ENCODE data around the gene CD8B. TPM values are rescaled to one million over a fixed set of nuclear protein-coding genes. Genes with fewer than 3 reads are reported as not detected.

CD8B gene
- total RNA-seq, 1 experiment from 2014 or later, result 0.24 TPM

DNA sequence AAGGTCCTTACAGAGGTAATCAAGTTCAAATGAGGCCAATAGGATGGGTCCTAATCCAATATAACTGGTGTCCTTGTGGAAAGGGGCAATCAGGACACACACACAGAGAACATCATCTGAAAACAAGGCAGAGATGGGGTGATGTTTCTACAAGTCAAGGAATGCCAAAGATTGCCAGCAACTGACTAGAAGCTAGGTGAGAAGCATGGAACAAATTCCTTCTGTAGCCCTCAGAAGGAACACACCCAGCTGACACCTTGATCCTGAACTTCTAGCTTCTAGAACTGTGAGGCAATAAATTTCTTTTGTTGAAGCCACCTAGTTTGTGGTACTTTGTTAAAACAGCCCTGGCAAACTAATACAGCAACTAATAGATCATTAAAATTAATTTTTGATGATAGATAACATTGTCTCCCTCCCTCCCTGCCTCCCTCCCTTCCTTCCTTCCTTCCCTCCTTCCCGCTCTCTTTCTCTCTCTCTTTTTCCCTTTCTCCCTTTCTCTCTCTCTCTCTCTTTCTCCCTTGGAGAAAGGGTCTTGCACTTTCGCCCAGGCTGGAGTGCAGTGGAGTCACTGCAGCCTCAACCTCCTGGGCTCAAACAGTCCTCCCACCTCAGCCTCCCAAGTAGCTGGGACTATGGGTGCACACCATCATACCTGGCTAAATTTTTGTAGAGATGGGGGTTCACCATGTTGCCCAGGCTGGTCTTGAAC, 60.7 kb downstream of the CD8B start:
- Histone ChIP-seq H2BK20ac (ENCODE audit: low read depth, low read length, poor library complexity, severe bottlenecking) (no peak overlapping the region), H2AK5ac (ENCODE audit: insufficient read length, low read length) (no peak overlapping the region), H4K91ac (ENCODE audit: insufficient read length, low read depth, low read length) (no peak overlapping the region), H3K4me1 (ENCODE audit: insufficient read depth, low read length) (no peaks in the 10 kb centered on the region), H3K23me2 (ENCODE audit: insufficient read length, low read depth, low read length, poor library complexity, severe bottlenecking) (no peaks in the 10 kb centered on the region), H3T11ph (ENCODE audit: low read length) (no peak overlapping the region), H2BK5ac (ENCODE audit: insufficient read length, low read length) (no peak overlapping the region), H3K27me3 (ENCODE audit: insufficient read depth, low read length) (no peaks in the 10 kb centered on the region), H3K79me1 (ENCODE audit: insufficient read depth, low read depth, low read length, poor library complexity, severe bottlenecking) (no peaks in the 10 kb centered on the region), H2AFZ (ENCODE audit: low read length) (no peak overlapping the region), H3K18ac (ENCODE audit: insufficient read length, low read depth, low read length) (no peak overlapping the region), H4K5ac (ENCODE audit: insufficient read length, low read depth, low read length) (no peak overlapping the region), H3K9ac (ENCODE audit: extremely low read depth, insufficient read length, low read length) (no peak overlapping the region), H2BK15ac (ENCODE audit: low read depth, low read length) (no peak overlapping the region), H3K4ac (ENCODE audit: low read depth, low read length) (no peak overlapping the region), H2BK120ac (ENCODE audit: low read depth, low read length, poor library complexity, severe bottlenecking) (no peak overlapping the region), H4K20me1 (ENCODE audit: control insufficient read depth, insufficient read depth, insufficient read length) (no peaks in the 10 kb centered on the region), H3K79me2 (ENCODE audit: insufficient read depth, low read length) (no peaks in the 10 kb centered on the region), H2BK12ac (ENCODE audit: insufficient read length, low read depth, low read length) (no peak overlapping the region), H4K8ac (replicated peaks; ENCODE audit: insufficient read length, low read depth, low read length) (no peak overlapping the region), H3K23ac (ENCODE audit: insufficient read length, low read depth, low read length) (no peak overlapping the region), H3K56ac (ENCODE audit: insufficient read length, low read depth, low read length) (no peak overlapping the region), H3K27ac (ENCODE audit: insufficient read length, low read depth, low read length) (no peak overlapping the region), H3K14ac (ENCODE audit: insufficient read depth, low read length) (no peak overlapping the region), H3K9me3 (ENCODE audit: control insufficient read depth, low read depth, low read length) (peaks cover 13% of the 10 kb centered on the region), H3K4me2 (ENCODE audit: insufficient read depth, insufficient read length, low read length) (no peak overlapping the region)
- no peak for DNase-seq
- Mint-ChIP-seq H3K4me3 (no peak overlapping the region), H3K9me3 (peaks cover 12 to 13% of the 10 kb centered on the region in 2 experiments), H3K27me3 (ENCODE audit: low read depth) (peaks cover 35% of the 10 kb centered on the region), H3K27ac (no peak overlapping the region), H3K4me1 (no peaks in the 10 kb centered on the region), H3K36me3 (ENCODE audit: insufficient read depth in 1 of 3, low read depth in 3 of 3) (peaks cover 4 to 10% (median 7%) of the 10 kb centered on the region in 3 experiments; a peak in 5 of 7 replicates)
- TF ChIP-seq, protein P1, sequence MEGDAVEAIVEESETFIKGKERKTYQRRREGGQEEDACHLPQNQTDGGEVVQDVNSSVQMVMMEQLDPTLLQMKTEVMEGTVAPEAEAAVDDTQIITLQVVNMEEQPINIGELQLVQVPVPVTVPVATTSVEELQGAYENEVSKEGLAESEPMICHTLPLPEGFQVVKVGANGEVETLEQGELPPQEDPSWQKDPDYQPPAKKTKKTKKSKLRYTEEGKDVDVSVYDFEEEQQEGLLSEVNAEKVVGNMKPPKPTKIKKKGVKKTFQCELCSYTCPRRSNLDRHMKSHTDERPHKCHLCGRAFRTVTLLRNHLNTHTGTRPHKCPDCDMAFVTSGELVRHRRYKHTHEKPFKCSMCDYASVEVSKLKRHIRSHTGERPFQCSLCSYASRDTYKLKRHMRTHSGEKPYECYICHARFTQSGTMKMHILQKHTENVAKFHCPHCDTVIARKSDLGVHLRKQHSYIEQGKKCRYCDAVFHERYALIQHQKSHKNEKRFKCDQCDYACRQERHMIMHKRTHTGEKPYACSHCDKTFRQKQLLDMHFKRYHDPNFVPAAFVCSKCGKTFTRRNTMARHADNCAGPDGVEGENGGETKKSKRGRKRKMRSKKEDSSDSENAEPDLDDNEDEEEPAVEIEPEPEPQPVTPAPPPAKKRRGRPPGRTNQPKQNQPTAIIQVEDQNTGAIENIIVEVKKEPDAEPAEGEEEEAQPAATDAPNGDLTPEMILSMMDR (conservative IDR thresholded peaks at IDR 0.05), result no peak
- WGBS (ENCODE audit: extremely low coverage, insufficient read length, low lambda C conversion rate), result no CpG with 5 or more reads among the region's 2 CpGs
